ENCODE results near the gene TMEM63C.

Gene TMEM63C

DNA sequence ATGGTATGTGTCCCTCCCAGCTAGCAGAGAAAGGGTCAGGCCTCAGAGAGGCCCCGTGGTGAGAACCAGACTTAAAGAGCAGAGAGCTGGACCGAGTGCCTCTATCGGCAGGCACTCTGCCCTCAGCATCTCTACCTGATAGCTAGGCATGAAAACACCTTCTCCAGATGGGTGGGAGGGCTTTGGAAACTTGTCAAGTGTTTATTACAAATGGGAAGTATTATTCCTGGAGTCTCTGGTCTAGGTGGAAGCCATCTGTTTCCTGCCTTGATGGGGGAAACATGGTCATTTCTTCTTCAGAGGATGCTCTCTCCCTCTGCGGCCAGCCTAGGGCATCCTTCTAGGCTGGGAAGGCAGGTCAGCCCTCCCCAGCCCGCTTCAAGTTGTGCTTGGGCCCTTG lies 2.3 kb downstream of the TMEM63C start (continued):
- TF ChIP-seq ZNF214 (tag by site-specific recombination; IDR thresholded peaks at IDR 0.05; ENCODE audit: borderline replicate concordance) (no peak), ZBTB48 (tag by site-specific recombination; IDR thresholded peaks at IDR 0.05) (no peak), ZNF837 (tag by site-specific recombination; IDR thresholded peaks at IDR 0.05) (no peak), ZNF658 (tag by site-specific recombination; IDR thresholded peaks at IDR 0.05) (no peak)

GRCh38 chr14:77184396-77185092 lies 2.9 kb downstream of the TMEM63C start:
- Histone ChIP-seq H3K4me1 (ENCODE audit: control insufficient read depth, insufficient read depth, low read length) (peaks cover 5% of the 10 kb centered on the region; the same call in 1 of the 2 replicates), H3K9me3 (ENCODE audit: control insufficient read depth, insufficient read depth, low read depth, low read length) (no peaks in the 10 kb centered on the region), H3K36me3 (ENCODE audit: control insufficient read depth in 2 of 2, insufficient read depth in 1 of 2, low read length in 2 of 2) (no peaks in the 10 kb centered on the region), H3K27ac (ENCODE audit: extremely low read depth, low read depth, low read length) (no peak overlapping the region), H3K4me3 (ENCODE audit: low read depth, low read length) (no peak overlapping the region)
- POLR2A ChIA-PET, result no interaction called here
- peak; percentile 50; the same call in 1 of the 2 replicates for TF ChIP-seq ZFHX2 (tag by site-specific recombination; conservative IDR thresholded peaks at IDR 0.05)
- no peak for TF ChIP-seq ZNF621 (tag by site-specific recombination; IDR thresholded peaks at IDR 0.05)
- TF ChIP-seq, protein P1, sequence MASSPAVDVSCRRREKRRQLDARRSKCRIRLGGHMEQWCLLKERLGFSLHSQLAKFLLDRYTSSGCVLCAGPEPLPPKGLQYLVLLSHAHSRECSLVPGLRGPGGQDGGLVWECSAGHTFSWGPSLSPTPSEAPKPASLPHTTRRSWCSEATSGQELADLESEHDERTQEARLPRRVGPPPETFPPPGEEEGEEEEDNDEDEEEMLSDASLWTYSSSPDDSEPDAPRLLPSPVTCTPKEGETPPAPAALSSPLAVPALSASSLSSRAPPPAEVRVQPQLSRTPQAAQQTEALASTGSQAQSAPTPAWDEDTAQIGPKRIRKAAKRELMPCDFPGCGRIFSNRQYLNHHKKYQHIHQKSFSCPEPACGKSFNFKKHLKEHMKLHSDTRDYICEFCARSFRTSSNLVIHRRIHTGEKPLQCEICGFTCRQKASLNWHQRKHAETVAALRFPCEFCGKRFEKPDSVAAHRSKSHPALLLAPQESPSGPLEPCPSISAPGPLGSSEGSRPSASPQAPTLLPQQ (tag by site-specific recombination; IDR thresholded peaks at IDR 0.05), result peak; percentile 42; the same call in 1 of the 2 replicates
- TF ChIP-seq TRIM28 (IDR thresholded peaks at IDR 0.05; ENCODE audit: borderline replicate concordance, low read length), result 0 out of 2 replicates have a peak, but pooled peaks have one; percentile 45
- peak; percentile 18; the same call in 1 of the 2 replicates for TF ChIP-seq ZIC2 (tag by site-specific recombination; IDR thresholded peaks at IDR 0.05)
- CTCF ChIA-PET, result interaction anchor here (0.6 to 1.7 kb wide), 3 partner anchors 28 to 1316 kb away, joined by 3 to 7 read pairs (median 3); no protein-coding TSS in a partner anchor

DNA sequence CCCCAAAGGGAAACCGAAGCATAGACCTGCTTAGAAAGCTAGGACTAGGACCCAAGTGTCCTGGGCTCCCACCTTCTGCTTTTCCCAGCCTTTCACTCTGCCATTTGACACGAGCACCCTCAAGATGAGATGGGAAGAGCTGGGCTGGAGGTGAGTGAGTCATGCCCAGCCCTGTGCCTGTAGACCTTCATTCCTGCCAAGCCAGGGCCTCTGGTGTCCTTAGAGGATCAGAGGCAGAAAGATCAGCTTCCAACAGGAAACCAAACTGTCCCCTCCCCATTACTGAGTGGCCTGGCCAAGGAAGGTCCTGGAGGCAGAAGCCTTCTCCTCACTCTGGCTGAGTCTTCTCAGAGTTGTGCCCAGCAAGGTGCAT lies 3.5 kb downstream of the TMEM63C start:
- Histone ChIP-seq H3K27ac (ENCODE audit: extremely low read depth, low read depth, low read length) (no peak overlapping the region), H3K9me3 (ENCODE audit: control insufficient read depth, insufficient read depth, low read depth, low read length) (no peaks in the 10 kb centered on the region), H3K4me3 (ENCODE audit: low read depth, low read length) (no peak overlapping the region), H3K4me1 (ENCODE audit: control insufficient read depth, insufficient read depth, low read length) (peaks cover 7% of the 10 kb centered on the region; the same call in 1 of the 2 replicates), H3K36me3 (ENCODE audit: control insufficient read depth in 2 of 2, insufficient read depth in 1 of 2, low read length in 2 of 2) (no peaks in the 10 kb centered on the region)
- ChIA-PET CTCF (interaction anchor here (0.7 to 1.7 kb wide), 2 partner anchors 28 to 1315 kb away, joined by 3 to 7 read pairs; no protein-coding TSS in a partner anchor), POLR2A (no interaction called here)
- TF ChIP-seq ZNF157 (tag by site-specific recombination; IDR thresholded peaks at IDR 0.05) (no peak), PBX3 (CRISPR knock-in tag; IDR thresholded peaks at IDR 0.05) (no peak), SCRT2 (tag by site-specific recombination; IDR thresholded peaks at IDR 0.05) (no peak), ZNF610 (tag by site-specific recombination; IDR thresholded peaks at IDR 0.05; ENCODE audit: borderline replicate concordance) (no peak), ZEB2 (tag by site-specific recombination; IDR thresholded peaks at IDR 0.05) (no peak)
- TF ChIP-seq, protein P2, sequence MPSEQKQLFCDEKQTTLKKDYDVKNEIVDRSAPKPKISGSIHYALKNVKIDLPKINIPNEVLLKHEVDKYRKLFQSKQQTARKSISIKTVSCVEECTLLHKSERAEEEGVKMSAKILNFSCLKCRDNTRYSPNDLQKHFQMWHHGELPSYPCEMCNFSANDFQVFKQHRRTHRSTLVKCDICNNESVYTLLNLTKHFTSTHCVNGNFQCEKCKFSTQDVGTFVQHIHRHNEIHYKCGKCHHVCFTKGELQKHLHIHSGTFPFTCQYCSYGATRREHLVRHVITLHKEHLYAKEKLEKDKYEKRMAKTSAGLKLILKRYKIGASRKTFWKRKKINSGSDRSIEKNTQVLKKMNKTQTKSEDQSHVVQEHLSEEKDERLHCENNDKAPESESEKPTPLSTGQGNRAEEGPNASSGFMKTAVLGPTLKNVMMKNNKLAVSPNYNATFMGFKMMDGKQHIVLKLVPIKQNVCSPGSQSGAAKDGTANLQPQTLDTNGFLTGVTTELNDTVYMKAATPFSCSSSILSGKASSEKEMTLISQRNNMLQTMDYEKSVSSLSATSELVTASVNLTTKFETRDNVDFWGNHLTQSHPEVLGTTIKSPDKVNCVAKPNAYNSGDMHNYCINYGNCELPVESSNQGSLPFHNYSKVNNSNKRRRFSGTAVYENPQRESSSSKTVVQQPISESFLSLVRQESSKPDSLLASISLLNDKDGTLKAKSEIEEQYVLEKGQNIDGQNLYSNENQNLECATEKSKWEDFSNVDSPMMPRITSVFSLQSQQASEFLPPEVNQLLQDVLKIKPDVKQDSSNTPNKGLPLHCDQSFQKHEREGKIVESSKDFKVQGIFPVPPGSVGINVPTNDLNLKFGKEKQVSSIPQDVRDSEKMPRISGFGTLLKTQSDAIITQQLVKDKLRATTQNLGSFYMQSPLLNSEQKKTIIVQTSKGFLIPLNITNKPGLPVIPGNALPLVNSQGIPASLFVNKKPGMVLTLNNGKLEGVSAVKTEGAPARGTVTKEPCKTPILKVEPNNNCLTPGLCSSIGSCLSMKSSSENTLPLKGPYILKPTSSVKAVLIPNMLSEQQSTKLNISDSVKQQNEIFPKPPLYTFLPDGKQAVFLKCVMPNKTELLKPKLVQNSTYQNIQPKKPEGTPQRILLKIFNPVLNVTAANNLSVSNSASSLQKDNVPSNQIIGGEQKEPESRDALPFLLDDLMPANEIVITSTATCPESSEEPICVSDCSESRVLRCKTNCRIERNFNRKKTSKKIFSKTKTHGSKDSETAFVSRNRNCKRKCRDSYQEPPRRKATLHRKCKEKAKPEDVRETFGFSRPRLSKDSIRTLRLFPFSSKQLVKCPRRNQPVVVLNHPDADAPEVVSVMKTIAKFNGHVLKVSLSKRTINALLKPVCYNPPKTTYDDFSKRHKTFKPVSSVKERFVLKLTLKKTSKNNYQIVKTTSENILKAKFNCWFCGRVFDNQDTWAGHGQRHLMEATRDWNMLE (tag by site-specific recombination; conservative IDR thresholded peaks at IDR 0.05; ENCODE audit: low read depth), result no peak
- TF ChIP-seq, protein P3, sequence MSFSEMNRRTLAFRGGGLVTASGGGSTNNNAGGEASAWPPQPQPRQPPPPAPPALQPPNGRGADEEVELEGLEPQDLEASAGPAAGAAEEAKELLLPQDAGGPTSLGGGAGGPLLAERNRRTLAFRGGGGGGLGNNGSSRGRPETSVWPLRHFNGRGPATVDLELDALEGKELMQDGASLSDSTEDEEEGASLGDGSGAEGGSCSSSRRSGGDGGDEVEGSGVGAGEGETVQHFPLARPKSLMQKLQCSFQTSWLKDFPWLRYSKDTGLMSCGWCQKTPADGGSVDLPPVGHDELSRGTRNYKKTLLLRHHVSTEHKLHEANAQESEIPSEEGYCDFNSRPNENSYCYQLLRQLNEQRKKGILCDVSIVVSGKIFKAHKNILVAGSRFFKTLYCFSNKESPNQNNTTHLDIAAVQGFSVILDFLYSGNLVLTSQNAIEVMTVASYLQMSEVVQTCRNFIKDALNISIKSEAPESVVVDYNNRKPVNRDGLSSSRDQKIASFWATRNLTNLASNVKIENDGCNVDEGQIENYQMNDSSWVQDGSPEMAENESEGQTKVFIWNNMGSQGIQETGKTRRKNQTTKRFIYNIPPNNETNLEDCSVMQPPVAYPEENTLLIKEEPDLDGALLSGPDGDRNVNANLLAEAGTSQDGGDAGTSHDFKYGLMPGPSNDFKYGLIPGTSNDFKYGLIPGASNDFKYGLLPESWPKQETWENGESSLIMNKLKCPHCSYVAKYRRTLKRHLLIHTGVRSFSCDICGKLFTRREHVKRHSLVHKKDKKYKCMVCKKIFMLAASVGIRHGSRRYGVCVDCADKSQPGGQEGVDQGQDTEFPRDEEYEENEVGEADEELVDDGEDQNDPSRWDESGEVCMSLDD (tag by site-specific recombination; IDR thresholded peaks at IDR 0.05), result no peak
- TF ChIP-seq, protein P4, sequence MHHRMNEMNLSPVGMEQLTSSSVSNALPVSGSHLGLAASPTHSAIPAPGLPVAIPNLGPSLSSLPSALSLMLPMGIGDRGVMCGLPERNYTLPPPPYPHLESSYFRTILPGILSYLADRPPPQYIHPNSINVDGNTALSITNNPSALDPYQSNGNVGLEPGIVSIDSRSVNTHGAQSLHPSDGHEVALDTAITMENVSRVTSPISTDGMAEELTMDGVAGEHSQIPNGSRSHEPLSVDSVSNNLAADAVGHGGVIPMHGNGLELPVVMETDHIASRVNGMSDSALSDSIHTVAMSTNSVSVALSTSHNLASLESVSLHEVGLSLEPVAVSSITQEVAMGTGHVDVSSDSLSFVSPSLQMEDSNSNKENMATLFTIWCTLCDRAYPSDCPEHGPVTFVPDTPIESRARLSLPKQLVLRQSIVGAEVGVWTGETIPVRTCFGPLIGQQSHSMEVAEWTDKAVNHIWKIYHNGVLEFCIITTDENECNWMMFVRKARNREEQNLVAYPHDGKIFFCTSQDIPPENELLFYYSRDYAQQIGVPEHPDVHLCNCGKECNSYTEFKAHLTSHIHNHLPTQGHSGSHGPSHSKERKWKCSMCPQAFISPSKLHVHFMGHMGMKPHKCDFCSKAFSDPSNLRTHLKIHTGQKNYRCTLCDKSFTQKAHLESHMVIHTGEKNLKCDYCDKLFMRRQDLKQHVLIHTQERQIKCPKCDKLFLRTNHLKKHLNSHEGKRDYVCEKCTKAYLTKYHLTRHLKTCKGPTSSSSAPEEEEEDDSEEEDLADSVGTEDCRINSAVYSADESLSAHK (tag by site-specific recombination; IDR thresholded peaks at IDR 0.05), result no peak
- TF ChIP-seq, protein P1 (tag by site-specific recombination; IDR thresholded peaks at IDR 0.05), result no peak
